IPS-15b (cell line): ENCODE data around the gene BTBD17.

ENCODE experiments used
- H3K27me3 ChIP-seq: one replicate; pipeline ENCODE4 v1.6.1; 2013; ENCODE audit warnings: low read length; ENCODE audit not compliant: control insufficient read depth, insufficient read depth
- H3K36me3 ChIP-seq: one replicate; pipeline ENCODE4 v1.6.1; 2013; ENCODE audit warnings: low read length; ENCODE audit not compliant: control insufficient read depth, insufficient read depth
- H3K4me1 ChIP-seq: one replicate; pipeline ENCODE4 v1.6.1; 2013; ENCODE audit warnings: mild to moderate bottlenecking, low read length; ENCODE audit not compliant: control insufficient read depth, insufficient read depth
- H3K4me3 ChIP-seq: one replicate; pipeline ENCODE4 v1.5.1; 2013; ENCODE audit warnings: low read depth, low read length
- H3K9ac ChIP-seq: one replicate; pipeline ENCODE4 v1.6.1; 2013; ENCODE audit warnings: low read depth, mild to moderate bottlenecking, low read length
- H3K9me3 ChIP-seq: one replicate; pipeline ENCODE4 v1.6.1; 2013; ENCODE audit warnings: mild to moderate bottlenecking, low read length; ENCODE audit not compliant: control insufficient read depth, insufficient read depth

The BTBD17 gene

DNA sequence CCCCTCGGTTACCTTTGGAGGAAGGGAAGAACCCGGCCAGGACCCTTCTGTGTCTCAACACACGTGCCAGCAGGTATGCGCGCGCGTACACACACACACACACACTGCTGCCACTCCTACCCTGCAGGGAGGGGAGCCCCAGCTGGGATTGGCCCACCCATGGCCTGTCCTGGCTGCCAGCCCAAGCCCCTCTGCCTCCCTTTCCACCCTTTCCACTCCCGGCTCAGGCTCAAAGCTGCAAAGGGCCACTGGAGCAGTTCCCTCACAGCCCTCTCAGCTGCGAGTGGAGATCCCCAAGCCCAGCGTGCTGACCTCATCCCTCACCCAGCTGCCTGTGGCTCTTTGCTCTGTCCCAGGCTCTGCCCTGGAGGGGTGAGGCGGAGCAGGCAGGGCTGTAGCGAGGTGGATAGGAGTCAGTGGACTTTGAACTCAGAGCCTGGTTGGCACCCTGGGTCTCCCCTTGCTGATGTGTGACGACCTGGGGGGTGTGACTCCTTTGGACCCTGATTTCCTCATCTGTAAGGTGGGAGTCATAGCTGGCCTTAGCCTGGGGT, 21.1 kb downstream of the BTBD17 start:
- Histone ChIP-seq H3K36me3 (no peaks in the 10 kb centered on the region), H3K27me3 (no peaks in the 10 kb centered on the region), H3K4me1 (peaks cover 6% of the 10 kb centered on the region), H3K4me3 (no peak overlapping the region), H3K9me3 (no peaks in the 10 kb centered on the region), H3K9ac (no peak overlapping the region)

DNA sequence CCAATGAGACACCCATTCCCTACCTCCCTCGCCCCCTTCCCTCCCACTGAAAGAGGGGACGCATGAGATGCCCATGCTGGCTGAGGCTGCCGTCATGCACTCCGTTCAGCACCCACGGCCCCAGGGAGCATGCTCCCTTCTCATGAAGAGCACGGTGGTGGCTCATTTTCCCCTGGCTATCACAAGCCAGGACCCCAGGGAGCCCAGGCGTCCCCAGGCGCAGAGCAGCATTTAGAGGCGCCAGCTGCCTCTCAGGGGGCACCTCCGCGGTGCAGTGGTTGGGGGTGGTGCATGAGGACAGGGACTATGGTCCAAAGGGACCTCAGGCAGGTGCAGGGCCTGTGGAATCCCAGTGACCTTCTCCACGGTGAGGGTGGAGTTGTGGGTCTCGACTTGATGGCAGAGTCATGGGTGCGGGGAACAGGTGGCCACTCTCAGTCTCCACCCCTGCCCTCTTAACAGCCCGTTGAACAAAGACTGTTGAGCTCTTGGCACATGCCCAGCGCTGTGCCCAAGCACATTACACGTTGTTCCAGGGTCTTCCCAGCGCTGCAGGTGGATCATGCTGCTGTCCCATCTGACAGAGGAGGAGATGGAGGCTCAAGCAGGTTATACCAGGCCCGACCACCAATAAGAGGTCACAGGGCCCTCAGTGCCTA, 22.0 kb downstream of the BTBD17 start:
- no peak overlapping the region for H3K9ac ChIP-seq
- H3K4me3 ChIP-seq, result no peak overlapping the region
- no peaks in the 10 kb centered on the region for H3K36me3 ChIP-seq
- H3K27me3 ChIP-seq, result no peaks in the 10 kb centered on the region
- peaks cover 13% of the 10 kb centered on the region for H3K4me1 ChIP-seq
- no peaks in the 10 kb centered on the region for H3K9me3 ChIP-seq

DNA sequence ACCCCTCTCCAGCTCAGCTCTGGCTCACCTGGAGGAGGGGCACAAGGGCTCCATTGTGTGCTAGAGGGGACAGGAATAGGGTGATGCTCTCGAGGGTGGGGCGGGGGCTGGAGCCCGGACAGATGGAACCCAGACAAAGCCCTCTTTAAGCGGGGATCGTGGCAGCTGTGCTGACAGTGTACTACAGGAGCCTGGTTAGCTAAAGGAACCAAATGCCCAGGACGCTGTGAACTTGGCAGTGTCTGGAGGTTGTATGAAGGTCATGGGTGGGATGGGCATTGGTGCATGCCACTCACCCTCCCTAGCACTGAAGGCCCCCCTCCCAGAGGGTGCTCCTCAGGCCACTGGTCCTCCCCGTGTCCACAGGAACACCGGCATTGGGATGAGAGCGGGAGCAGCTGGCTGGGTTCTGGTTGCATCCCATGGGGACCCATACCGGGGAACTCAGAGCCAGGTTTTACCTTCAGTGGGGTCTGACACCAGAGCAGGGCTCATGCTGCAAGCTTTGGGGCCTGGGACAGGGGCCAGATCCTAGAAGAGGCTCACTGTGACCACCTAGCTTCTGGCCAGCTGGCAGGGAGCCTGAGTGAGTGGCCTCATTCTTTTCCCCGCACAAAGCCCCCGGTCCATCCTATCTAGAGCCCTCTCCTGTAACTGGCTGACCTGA, 23.7 kb downstream of the BTBD17 start:
- no peaks in the 10 kb centered on the region for H3K36me3 ChIP-seq
- H3K9ac ChIP-seq, result no peak overlapping the region
- no peaks in the 10 kb centered on the region for H3K9me3 ChIP-seq
- no peaks in the 10 kb centered on the region for H3K27me3 ChIP-seq
- no peak overlapping the region for H3K4me3 ChIP-seq
- peaks cover 19% of the 10 kb centered on the region for H3K4me1 ChIP-seq

DNA sequence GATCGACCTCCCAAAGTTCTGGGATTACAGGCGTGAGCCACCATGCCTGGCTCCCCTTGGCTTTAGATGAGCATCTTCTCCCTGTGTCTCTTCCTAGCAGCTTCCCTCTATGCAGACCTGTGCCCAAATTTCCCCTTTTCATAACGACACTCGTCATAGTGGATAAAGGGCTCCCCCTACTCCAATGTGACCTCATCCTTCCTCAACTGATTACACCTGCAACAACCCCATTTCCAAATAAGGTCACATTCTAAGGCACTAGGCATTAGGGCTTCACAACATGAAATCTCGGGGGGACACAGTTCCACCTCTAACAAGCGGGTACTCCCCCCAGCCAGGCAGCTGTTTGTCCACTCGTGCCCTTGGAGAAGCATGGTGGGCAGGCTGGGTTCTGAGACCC, 25.4 kb downstream of the BTBD17 start:
- H3K4me1 ChIP-seq, result peaks cover 19% of the 10 kb centered on the region
- no peak overlapping the region for H3K9ac ChIP-seq
- H3K27me3 ChIP-seq, result no peaks in the 10 kb centered on the region
- H3K36me3 ChIP-seq, result no peaks in the 10 kb centered on the region
- H3K4me3 ChIP-seq, result no peak overlapping the region
- H3K9me3 ChIP-seq, result no peaks in the 10 kb centered on the region

DNA sequence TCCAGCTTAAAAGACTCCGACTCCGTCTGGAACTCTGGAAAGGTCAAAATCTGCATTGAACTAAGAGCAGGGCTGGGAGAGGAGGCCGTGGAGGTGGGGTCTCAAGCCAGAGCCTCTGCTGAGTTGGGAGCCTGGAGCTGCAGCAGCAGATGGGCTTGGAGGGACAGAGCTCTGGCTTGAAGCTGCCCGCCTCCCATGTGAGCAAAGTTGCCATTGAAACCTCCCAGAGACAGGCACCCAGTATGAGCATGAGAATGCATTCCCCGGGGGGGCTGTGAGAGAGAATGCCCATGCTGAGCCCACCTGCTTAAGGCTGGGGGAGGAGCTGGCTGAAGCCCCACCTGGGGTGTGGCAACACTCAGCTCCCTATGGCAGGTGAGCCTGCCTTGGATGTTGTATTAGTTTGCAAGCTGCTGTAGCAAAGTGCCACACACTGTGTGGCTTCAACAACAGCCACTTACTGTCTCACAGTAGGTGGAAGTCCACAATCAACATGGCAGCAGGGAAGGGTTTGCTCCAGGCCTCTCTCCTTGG, 26.1 kb downstream of the BTBD17 start:
- H3K9ac ChIP-seq, result no peak overlapping the region
- H3K27me3 ChIP-seq, result no peaks in the 10 kb centered on the region
- H3K4me1 ChIP-seq, result peaks cover 19% of the 10 kb centered on the region
- no peak overlapping the region for H3K4me3 ChIP-seq
- H3K36me3 ChIP-seq, result no peaks in the 10 kb centered on the region
- no peaks in the 10 kb centered on the region for H3K9me3 ChIP-seq

DNA sequence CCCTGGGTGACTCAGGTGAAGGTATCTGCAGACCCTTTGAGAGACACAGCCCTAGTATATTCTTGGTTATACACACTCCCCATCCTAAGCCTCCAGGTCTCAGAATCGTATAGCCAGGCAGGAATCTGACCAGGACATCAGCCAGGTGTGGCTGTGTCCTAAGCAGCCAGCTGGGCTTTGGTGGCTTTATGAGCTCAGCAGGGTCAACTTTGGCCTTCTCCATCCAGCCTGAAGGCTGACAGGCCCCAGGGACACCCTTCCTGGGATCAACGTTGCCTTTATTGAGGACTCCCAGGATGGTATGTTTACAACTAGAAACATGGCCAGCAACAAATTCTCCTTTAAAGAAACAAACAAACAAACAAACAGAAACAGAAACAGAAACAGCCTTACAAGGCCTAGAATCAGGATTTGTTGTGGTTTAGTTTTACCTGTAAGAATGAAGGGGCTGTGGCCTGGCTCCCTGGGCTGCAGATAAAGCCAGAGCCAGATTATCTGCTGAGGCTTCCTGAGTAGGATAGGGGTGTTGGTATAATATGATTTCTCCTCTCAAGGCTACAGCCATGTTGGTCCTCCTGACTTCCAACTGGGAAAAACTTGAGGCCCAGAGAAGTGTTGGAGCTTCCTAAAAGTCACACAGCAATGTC, 27.2 kb downstream of the BTBD17 start:
- H3K9ac ChIP-seq, result no peak overlapping the region
- H3K36me3 ChIP-seq, result no peaks in the 10 kb centered on the region
- peaks cover 19% of the 10 kb centered on the region for H3K4me1 ChIP-seq
- H3K9me3 ChIP-seq, result no peaks in the 10 kb centered on the region
- no peaks in the 10 kb centered on the region for H3K27me3 ChIP-seq
- H3K4me3 ChIP-seq, result no peak overlapping the region

DNA sequence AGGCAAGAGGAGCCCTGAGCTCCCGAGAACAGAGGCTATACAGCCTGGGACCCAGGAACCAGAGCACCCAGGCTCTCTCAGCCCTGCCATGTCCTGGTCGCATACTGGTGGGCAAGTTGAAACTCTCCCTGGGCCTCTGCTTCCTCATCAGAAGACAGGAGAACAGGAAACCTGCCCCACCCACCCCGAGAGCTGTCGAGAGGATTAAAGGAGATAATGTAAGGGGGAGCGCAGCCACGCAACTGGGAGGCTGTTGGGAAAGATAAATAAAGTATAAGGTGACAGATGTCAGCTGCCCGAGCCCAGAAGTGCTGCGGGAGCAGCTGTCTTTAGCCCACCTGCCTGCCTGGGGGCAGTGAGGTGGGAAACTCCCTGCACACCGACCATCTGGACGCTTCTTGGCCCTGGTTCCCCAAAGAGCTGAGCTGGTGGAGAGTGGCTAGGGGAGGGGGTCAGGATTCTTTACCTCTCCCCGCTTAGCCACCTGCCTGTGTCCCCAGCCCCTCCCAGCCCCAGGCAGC, 28.8 kb downstream of the BTBD17 start:
- Histone ChIP-seq H3K4me3 (no peak overlapping the region), H3K9ac (no peak overlapping the region), H3K9me3 (no peaks in the 10 kb centered on the region), H3K27me3 (no peaks in the 10 kb centered on the region), H3K4me1 (peaks cover 21% of the 10 kb centered on the region), H3K36me3 (no peaks in the 10 kb centered on the region)

DNA sequence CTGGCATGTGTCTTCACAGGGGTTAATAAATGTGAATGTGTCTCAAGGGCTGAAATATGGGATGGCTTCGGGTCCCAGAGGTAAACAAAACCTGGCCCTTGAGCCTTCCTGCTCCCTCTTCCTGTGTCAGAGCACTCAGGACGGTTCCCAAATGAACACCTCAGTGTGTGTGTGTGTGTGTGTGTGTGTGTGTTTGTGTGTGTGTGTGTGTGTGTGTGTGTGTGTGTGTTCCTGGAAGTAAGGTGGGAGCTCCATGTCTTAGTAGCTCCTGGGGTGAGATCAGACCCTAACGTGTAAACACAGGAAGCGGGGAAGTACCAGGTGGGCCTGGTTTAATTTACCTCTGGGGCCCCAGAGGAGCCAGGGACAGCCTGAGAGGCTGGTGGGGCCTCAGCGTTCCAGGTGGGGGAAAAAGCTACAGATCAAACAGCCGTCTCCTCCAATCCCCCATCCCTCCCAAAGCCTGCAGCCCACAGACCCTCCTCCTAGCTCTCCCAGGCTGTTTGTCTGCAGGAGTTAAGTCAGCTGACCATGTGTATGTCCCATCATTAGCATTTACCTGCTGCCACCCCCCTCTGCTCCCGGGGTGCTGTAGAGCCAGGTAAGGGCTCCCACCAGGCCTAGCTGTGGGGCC, 29.5 kb downstream of the BTBD17 start:
- H3K36me3 ChIP-seq, result no peaks in the 10 kb centered on the region
- peaks cover 21% of the 10 kb centered on the region for H3K4me1 ChIP-seq
- no peaks in the 10 kb centered on the region for H3K9me3 ChIP-seq
- H3K27me3 ChIP-seq, result peaks cover 2% of the 10 kb centered on the region
- H3K9ac ChIP-seq, result no peak overlapping the region
- H3K4me3 ChIP-seq, result no peak overlapping the region

DNA sequence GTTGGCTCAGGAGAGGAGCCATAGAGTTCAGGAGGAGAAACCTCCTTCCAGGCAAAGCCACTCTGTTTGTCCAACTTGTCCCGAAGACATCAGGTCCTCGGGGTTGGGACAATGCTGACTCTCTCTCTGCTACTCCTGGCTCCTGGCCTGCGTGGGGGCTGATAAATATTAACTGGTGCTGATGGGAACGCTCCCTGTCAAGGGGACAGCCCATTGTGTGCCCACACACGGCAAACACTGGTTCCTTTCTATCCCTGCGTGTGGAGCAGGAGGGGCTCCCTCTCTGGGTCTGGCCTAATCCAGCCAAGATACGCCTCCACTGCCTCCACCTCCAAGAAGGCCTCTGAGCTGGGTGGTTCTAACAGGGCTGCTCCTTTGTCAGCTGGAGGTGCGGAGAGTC, 31.2 kb downstream of the BTBD17 start:
- Histone ChIP-seq H3K36me3 (no peaks in the 10 kb centered on the region), H3K9ac (no peak overlapping the region), H3K4me1 (peaks cover 20% of the 10 kb centered on the region), H3K27me3 (peaks cover 12% of the 10 kb centered on the region), H3K4me3 (no peak overlapping the region), H3K9me3 (no peaks in the 10 kb centered on the region)

DNA sequence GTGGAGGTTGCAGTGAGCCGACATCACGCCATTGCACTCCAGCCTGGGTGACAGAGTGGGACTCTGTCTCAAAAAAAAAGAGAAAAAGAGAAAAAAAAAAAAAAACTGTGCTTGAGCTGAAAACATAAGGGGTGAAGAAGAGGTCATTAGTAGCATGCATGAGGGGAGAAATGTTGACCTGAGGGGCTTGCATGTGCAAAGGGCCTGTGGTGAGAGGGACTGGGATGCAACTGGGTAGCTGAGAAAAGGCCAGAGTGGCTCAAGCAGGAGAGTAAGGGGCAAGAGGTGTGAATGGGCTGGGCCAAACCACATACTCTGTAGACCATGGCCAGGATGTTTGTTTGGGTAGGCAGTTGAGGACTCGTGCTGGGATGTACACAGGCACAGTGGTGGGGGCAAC, 32.3 kb downstream of the BTBD17 start:
- Histone ChIP-seq H3K9ac (no peak overlapping the region), H3K36me3 (no peaks in the 10 kb centered on the region), H3K27me3 (peaks cover 23% of the 10 kb centered on the region), H3K4me3 (no peak overlapping the region), H3K9me3 (no peaks in the 10 kb centered on the region), H3K4me1 (peaks cover 11% of the 10 kb centered on the region)

DNA sequence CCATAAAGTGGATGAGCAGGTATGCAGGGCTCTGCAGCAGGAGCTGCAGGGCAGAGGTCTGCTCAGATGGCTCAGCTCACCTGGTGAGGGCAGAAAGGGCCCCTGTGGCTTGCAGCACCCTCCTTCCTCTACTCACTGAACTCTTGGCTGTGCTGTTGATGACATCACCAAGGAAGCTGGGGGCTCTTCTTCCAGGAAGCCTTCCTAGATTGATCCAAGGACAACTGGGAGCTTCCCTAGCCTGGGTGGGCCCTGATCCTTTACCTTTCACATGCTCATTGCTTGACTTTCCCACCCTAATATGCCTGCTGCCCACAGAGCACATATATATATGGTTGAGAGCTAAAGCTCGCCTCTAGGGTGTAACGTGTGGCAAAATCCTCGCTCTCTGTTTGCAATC, 33.2 kb downstream of the BTBD17 start:
- H3K36me3 ChIP-seq, result no peaks in the 10 kb centered on the region
- H3K27me3 ChIP-seq, result peaks cover 24% of the 10 kb centered on the region

More for the DNA sequence above, 33.2 kb downstream of the BTBD17 start:
- no peak overlapping the region for H3K4me3 ChIP-seq
- H3K9ac ChIP-seq, result no peak overlapping the region
- no peaks in the 10 kb centered on the region for H3K9me3 ChIP-seq
- peaks cover 8% of the 10 kb centered on the region for H3K4me1 ChIP-seq
